ENCODE measurements around the gene GRM5.

Gene GRM5

DNA sequence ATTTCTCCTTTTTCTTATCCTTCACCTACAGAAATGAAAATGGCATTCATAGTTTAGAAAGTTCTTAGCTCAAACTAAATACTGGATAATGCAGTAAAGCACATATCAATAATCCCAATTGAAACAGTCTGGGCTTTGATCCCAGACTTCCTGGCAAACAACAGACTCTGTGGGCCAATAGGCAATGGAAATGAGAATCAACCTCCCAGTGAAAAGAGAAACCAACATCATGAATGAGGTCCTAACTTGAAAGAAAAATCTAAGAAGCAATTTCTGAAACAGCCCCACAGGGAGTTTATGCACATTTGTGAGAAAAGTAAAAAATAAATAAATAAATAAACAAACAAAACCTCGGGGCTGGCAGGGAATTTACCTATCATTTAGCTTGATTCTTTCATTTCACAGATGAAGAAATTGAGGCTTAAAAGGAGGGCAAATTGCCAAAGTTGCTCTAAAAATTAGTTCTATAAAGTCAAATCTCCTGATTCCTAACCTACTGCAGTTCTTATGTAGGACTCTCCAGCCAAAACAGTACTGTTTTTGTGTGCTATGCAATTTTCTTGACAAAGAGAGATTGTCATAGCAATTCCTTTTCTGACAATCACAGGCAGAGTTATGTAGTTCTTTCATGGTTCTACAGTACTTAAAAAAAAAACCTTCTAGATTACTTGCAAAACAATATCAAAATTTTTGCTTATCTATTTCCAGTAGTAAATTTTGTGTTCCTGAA, 265.8 kb downstream of the GRM5 start:
- no peaks in the 10 kb centered on the region for H3K9me3 ChIP-seq (ENCODE audit: control insufficient read depth, insufficient read depth, low read length)
- H3K36me3 ChIP-seq (ENCODE audit: insufficient read depth, low read length), result no peaks in the 10 kb centered on the region
- H3K9ac ChIP-seq (ENCODE audit: low read depth, low read length), result no peak overlapping the region
- H3K4me1 ChIP-seq (ENCODE audit: insufficient read depth, low read length), result peaks cover 4% of the 10 kb centered on the region; the same call in 1 of the 2 replicates

DNA sequence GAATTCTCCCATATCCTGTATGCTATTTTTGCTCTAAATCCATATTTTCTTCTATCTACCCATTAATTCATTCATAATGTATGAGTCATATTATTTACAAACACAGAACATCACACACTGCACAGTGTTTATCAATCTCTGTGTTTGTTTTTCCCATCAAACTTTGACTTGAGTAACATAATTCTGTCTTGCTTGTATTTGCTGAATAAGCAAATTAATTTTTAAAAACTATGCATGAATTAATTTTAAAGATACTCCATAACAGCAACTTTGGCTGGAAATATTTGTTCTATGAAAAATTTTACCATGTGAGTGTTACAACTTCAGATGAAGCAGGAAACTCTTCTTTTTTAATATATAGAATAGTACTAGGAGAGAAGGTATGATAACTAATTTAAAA, 275.6 kb downstream of the GRM5 start:
- no peaks in the 10 kb centered on the region for H3K36me3 ChIP-seq (ENCODE audit: insufficient read depth, low read length)
- no peaks in the 10 kb centered on the region for H3K4me1 ChIP-seq (ENCODE audit: insufficient read depth, low read length)
- H3K9ac ChIP-seq (ENCODE audit: low read depth, low read length), result no peak overlapping the region
- H3K9me3 ChIP-seq (ENCODE audit: control insufficient read depth, insufficient read depth, low read length), result no peaks in the 10 kb centered on the region

DNA sequence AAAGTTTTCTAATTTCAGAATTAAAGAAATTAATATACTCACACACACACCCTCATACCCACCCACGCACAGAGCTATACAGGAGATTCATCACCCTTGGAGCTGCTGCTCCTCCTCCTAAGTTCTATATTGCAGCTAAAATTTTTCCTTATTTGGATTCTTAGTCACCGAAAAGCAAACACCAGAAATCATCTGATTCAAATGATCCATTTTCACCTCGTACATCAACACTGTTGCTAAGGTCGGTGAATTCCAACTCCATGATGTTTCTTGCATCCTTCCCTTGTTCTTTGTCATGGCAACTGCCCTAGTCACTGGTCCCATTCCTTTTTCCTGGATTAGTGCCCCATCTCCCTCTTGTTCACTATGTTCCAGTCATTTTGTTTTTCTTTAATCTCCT, 286.2 kb downstream of the GRM5 start:
- no peaks in the 10 kb centered on the region for H3K36me3 ChIP-seq (ENCODE audit: insufficient read depth, low read length)
- H3K4me1 ChIP-seq (ENCODE audit: insufficient read depth, low read length), result no peaks in the 10 kb centered on the region
- H3K9ac ChIP-seq (ENCODE audit: low read depth, low read length), result no peak overlapping the region
- no peaks in the 10 kb centered on the region; the same call in 1 of the 2 replicates for H3K9me3 ChIP-seq (ENCODE audit: control insufficient read depth, insufficient read depth, low read length)

DNA sequence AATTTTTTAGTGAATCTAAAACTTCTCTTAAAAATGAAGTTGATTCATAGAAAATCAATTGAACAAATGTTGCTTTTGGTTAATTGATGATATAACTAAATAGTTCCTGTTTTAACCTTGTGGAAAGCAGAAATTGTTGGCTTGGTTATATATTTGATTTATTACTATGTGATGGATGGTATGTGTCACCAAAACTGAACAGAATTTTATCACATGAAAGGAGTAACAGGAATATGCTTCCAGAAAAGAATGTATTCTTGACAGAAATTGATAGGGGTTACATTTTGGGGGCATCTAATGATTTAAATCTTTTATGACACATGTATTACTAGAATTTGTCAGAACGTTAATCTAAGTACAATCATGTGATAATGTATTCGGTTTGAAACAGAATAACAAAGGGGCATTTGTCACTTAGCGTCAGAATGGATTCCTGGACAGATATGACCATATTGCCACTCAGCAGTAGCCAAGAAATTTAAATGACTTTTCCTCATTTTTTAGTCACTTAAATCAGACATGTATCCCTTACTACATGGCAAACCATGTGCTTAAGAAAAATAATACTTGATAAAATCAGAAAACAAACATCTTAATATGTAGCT, 295.2 kb downstream of the GRM5 start:
- no peaks in the 10 kb centered on the region for H3K4me1 ChIP-seq (ENCODE audit: insufficient read depth, low read length)
- no peak overlapping the region for H3K9ac ChIP-seq (ENCODE audit: low read depth, low read length)
- no peaks in the 10 kb centered on the region for H3K9me3 ChIP-seq (ENCODE audit: control insufficient read depth, insufficient read depth, low read length)
- no peaks in the 10 kb centered on the region for H3K36me3 ChIP-seq (ENCODE audit: insufficient read depth, low read length)

DNA sequence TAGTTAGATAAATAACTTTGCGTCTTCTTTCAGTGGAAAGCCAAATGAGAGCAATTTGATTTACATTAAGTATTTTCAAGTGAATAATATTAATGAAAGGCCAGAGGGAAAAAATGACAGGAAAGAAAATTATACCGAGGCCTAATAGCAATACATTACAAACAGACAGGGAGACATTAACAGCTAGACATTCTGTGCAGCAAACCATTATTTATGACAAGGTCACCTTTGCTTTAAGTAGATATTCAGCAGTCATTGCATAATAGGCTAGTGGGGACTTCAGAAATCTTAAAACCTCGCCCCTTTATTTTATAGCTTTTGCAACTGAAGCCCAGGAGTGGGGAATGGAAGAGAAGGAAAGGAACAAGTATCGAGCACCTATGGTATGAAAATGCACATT, 321.6 kb downstream of the GRM5 start:
- Histone ChIP-seq H3K36me3 (ENCODE audit: insufficient read depth, low read length) (no peaks in the 10 kb centered on the region), H3K4me1 (ENCODE audit: insufficient read depth, low read length) (no peaks in the 10 kb centered on the region), H3K9ac (ENCODE audit: low read depth, low read length) (no peak overlapping the region), H3K9me3 (ENCODE audit: control insufficient read depth, insufficient read depth, low read length) (no peaks in the 10 kb centered on the region)

DNA sequence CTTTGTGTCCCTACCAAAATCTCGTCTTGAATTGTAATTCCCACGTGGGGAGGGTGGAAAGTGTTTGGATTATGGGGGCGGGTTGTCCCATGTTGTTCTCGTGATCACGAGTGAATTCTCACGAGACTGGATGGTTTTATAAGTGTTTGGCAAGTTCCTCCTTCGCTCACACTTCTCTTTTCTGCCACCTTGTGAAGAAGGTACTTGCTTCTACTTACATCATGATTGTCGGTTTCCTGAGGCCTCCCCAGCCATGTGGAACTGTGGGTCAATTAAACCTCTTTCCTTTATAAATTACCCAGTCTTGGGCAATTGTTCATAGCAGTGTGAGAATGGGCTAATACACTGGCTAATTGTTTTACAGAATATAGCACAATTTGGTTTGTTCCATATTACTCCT, 326.3 kb downstream of the GRM5 start:
- Histone ChIP-seq H3K36me3 (ENCODE audit: insufficient read depth, low read length) (no peaks in the 10 kb centered on the region), H3K4me1 (ENCODE audit: insufficient read depth, low read length) (no peaks in the 10 kb centered on the region), H3K9me3 (ENCODE audit: control insufficient read depth, insufficient read depth, low read length) (no peaks in the 10 kb centered on the region), H3K9ac (ENCODE audit: low read depth, low read length) (no peak overlapping the region)

DNA sequence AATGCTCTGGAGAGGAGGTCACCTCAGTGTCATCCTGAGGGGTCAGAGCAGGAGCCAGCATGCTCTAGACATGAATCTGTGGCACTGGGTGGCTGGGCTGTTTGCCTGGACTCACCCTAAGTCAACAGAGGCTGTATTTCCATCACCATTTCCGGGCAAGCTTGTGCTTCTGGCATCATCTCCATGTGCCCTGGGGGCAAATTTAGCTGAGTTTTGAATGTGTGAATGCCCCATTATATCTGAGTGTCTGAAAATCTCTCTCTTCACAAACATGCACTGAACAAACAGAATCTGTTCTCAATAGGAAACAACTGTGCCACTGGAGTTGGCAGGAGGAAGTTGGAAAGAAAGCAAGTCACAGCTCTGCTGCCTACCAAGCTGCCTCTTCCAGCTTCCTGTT, 356.2 kb downstream of the GRM5 start:
- Histone ChIP-seq H3K4me1 (ENCODE audit: insufficient read depth, low read length) (no peaks in the 10 kb centered on the region), H3K9me3 (ENCODE audit: control insufficient read depth, insufficient read depth, low read length) (no peaks in the 10 kb centered on the region), H3K36me3 (ENCODE audit: insufficient read depth, low read length) (no peaks in the 10 kb centered on the region), H3K9ac (ENCODE audit: low read depth, low read length) (no peak overlapping the region)

DNA sequence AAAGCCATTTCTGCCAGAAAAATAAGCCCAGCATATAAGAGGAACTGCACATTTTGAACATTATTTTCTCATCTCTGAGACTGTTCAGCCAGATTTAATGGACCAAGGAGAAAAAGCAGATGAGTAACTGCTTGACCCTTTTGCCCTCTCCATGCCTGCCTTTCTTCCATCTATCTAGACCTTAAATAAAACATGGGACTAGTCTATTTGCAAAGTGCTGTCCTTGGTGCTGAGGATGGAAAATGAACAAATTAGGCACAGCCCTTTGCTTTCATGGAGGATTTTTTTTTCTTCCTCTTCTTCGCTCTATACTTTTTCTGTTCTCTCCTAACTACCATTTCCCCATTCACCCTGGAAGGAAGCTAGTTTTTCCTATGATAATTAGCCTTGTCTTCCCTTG, 361.3 kb downstream of the GRM5 start:
- no peaks in the 10 kb centered on the region for H3K36me3 ChIP-seq (ENCODE audit: insufficient read depth, low read length)
- H3K4me1 ChIP-seq (ENCODE audit: insufficient read depth, low read length), result no peaks in the 10 kb centered on the region
- H3K9ac ChIP-seq (ENCODE audit: low read depth, low read length), result no peak overlapping the region
- H3K9me3 ChIP-seq (ENCODE audit: control insufficient read depth, insufficient read depth, low read length), result no peaks in the 10 kb centered on the region

DNA sequence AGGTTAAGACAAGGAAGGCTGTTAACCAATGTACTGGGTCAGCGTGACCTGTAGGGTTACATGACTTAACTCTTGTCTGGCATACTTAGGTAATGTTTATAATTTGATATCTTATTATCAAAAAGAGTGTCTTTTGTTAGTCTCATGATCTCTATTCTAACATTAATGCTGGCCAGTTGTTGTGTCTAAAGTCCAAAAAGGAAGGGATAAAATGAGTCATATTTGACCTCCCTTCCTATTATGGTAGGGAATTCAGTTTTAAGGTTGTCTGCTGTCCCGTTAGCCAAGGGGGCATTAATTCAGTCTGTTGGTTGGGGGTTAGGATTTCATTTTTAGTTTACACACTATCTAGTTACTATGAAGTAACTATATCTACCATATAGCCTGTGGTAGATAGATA, 364.0 kb downstream of the GRM5 start:
- H3K36me3 ChIP-seq (ENCODE audit: insufficient read depth, low read length), result no peaks in the 10 kb centered on the region
- H3K4me1 ChIP-seq (ENCODE audit: insufficient read depth, low read length), result no peaks in the 10 kb centered on the region
- no peaks in the 10 kb centered on the region for H3K9me3 ChIP-seq (ENCODE audit: control insufficient read depth, insufficient read depth, low read length)
- H3K9ac ChIP-seq (ENCODE audit: low read depth, low read length), result no peak overlapping the region

DNA sequence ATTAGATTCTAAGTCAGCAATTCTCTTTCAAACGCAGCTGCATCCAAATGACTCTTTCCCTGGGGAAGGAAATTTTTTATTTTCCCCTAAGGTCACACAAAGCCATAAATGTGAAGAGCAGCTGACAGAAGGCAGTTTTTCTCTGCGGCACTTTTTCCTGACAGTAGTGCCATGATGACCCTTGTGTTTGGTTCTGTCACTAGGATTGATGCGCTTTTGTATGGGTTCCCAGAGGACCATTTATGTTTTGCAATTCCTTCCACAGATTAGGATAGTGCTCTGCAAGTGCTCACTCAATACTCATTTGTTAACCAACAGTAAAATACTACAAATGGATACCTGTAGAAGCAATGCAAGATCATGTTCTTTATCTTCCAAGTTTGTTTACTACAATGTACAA, 368.6 kb downstream of the GRM5 start:
- no peaks in the 10 kb centered on the region for H3K9me3 ChIP-seq (ENCODE audit: control insufficient read depth, insufficient read depth, low read length)
- no peak overlapping the region for H3K9ac ChIP-seq (ENCODE audit: low read depth, low read length)
- no peaks in the 10 kb centered on the region for H3K4me1 ChIP-seq (ENCODE audit: insufficient read depth, low read length)
- no peaks in the 10 kb centered on the region for H3K36me3 ChIP-seq (ENCODE audit: insufficient read depth, low read length)

DNA sequence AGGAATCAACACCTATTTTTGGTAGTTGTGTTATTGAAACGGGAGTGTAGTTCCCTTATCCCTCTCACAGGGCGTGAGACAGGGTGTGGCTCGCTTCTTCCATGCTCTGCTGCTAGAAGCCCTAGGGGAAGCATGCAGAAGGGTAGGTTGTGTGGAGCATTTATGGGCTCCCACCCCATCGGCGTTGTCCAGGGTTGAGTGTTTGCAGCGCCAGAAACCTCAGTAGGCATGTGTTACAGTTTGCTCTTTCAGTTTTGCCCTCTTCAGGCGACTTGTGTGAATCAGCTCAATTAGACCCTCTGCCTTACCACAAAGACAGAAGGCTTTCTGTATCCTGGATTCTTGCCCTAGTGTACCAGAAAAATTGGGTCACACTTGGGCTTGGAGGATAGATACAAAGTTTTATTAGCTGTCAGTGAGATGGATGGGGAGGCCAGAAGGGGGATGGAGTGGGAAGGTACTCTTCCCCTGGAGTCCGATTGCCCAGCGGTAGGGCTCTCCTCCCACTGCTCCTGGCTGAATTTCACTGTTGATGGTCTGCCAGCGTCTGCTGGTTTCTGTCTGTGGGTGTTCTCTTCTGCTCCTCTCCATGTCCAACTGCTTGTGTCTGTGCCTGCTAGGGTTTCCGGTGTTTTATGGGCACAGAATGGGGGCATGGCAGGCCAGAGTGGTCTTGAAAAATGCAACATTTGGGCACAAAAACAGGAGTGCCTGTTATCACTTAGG, 369.9 kb downstream of the GRM5 start:
- Histone ChIP-seq H3K9me3 (ENCODE audit: control insufficient read depth, insufficient read depth, low read length) (no peaks in the 10 kb centered on the region), H3K36me3 (ENCODE audit: insufficient read depth, low read length) (no peaks in the 10 kb centered on the region), H3K4me1 (ENCODE audit: insufficient read depth, low read length) (no peaks in the 10 kb centered on the region), H3K9ac (ENCODE audit: low read depth, low read length) (no peak overlapping the region)

DNA sequence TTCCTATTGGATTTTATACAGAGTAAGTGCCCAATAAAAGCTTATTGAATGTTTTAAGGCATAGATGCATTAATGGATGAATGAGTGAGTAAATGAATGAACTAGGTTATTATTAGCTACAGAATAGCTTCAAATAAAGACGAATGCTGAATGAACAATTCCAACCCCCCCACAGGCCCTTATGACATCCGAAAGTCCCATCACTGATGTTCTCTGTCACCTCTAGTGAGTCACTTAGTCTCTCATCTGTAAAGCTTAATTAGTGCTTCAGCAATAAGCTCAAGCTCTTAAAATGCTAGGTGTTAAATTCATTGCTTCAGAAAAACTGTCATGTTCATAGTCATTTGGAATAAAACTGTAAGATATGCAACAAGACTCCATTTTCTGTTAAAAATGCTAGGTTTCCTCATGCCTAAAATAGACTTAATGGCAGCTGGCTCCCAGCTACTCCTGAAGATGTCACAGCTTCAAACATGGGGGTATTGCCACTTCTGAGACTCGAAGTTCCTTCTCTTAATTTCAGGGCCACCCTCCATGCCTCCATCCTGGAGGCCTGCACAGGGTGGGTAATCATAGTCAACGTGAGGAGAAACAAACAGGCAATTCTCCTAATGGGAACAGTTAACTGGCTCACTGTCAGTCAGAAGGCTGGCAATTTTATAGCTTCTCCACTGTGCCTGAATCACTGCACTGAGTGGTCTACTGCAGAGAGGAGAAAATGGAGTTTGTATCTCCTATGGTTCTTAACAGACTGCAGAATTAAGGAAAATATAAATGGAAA, 373.3 kb downstream of the GRM5 start:
- Histone ChIP-seq H3K4me1 (ENCODE audit: insufficient read depth, low read length) (no peaks in the 10 kb centered on the region), H3K36me3 (ENCODE audit: insufficient read depth, low read length) (no peaks in the 10 kb centered on the region), H3K9ac (ENCODE audit: low read depth, low read length) (no peak overlapping the region)

DNA sequence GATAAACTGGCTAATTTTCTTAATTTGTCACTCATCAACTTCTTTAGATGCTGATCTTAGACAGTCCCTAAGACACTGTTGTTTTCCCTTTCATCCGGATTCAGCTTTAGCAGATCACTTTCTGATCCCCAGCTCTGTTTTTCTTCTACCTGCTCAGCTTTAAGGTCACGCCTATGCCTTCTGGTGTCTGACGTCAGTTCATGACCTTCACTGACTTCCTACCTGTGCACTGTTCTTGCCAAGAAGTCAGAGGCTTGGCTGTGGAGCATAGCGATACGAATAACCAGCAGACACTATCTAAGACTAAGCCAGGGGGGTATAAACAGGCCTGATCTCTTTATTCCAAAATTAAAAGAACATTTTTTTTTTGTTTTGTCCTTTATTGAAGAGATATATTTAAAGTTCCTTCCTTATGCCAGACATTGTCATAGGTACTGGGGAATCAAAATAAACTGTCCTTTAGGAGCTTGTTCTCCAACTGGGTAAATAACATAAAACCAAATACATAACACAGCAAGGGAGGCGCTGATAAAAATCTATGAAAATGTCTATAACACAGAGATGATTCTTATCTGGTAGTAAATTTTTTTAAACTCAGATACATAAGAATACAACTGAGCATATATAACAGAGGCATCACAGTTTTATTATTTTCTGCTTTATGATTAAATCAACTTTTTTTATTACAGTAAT, 376.1 kb downstream of the GRM5 start:
- no peaks in the 10 kb centered on the region for H3K36me3 ChIP-seq (ENCODE audit: insufficient read depth, low read length)
- H3K4me1 ChIP-seq (ENCODE audit: insufficient read depth, low read length), result no peaks in the 10 kb centered on the region
- no peaks in the 10 kb centered on the region for H3K9me3 ChIP-seq (ENCODE audit: control insufficient read depth, insufficient read depth, low read length)
- H3K9ac ChIP-seq (ENCODE audit: low read depth, low read length), result no peak overlapping the region

More for the DNA sequence above, 373.3 kb downstream of the GRM5 start:
- no peaks in the 10 kb centered on the region for H3K9me3 ChIP-seq (ENCODE audit: control insufficient read depth, insufficient read depth, low read length)

DNA sequence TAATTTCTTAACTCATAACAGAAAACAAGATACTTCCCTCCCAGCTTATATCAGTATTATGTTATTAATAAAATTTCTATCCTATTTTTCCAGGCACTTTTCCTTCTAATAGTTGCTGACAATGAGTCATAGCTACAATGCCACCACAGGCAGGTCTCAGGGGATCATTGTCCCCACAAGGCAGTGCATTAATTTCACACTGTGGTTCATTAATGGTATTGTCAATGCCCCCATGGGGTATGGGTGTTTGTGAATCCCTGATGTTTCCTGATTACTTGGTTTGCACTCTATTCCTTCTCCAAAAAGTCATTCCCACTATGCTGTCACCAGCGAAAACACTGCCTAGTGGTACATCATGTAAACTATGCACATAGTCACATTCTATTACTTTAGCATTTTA, 382.8 kb downstream of the GRM5 start:
- H3K36me3 ChIP-seq (ENCODE audit: insufficient read depth, low read length), result no peaks in the 10 kb centered on the region
- H3K4me1 ChIP-seq (ENCODE audit: insufficient read depth, low read length), result no peaks in the 10 kb centered on the region
- H3K9me3 ChIP-seq (ENCODE audit: control insufficient read depth, insufficient read depth, low read length), result no peaks in the 10 kb centered on the region
- no peak overlapping the region for H3K9ac ChIP-seq (ENCODE audit: low read depth, low read length)

Measured in ES-I3 (cell line).